ENCODE measurements around the gene CNTFR. TPM values are rescaled to one million over a fixed set of nuclear protein-coding genes. Genes with fewer than 3 reads are reported as not detected.

Gene CNTFR
- total RNA-seq, 1 experiment from 2014 or later: not detected

DNA sequence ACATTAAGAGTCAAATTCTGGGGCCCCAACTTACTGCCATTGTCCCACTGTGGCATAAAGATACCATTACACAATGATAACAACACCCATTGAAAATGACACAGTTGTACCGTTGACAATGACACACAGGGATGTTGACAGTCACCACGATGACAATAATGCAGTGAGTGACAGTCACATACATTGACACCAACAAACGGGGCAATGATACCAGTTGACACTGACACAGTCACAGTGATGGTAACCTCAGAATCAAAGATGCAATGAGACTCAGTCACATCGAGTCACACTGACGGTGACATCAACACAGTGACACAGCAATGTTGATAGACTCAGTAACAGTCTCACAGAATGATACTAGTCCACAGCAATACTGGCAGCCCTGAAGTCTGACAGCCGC is 16.9 kb downstream of the CNTFR start:
- DNase-seq (ENCODE audit: low spot score): no peak

DNA sequence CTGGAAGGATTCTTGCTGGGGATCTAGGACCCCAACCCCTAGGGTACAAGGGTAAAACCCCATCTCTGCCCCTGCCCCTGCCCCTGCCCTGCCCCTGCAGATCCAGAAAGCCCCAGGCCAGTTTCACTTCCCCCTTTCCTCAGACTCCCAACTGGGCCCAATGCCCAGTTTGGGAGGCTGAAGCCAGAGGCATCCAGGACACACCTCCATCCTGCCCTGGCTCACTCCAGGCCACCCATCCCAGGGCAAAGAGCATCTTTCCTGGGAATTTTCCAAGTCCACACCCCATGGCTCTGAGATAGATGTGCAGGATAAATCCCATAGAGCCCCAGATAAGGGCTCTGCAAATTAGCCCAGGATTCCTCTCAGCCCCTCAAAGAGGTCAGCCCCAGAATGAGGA is 17.4 kb downstream of the CNTFR start:
- no peak for DNase-seq (ENCODE audit: low spot score)

DNA sequence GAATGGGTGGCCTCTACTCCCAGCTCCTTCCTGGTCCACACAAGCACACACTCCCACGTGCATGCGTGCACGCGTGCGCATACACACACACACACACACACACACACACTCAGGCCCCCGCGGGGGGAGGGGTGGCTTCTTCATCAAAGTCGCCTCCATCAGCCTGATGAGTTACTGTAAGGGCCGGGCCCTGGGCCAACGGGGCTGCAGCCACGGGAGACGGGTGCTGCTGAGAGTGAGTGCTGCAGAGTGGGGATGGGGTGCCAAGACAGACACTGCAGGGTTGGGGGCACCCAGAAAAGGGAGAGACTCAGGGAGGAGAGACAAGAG is 18.1 kb downstream of the CNTFR start:
- no peak for DNase-seq (ENCODE audit: low spot score)

DNA sequence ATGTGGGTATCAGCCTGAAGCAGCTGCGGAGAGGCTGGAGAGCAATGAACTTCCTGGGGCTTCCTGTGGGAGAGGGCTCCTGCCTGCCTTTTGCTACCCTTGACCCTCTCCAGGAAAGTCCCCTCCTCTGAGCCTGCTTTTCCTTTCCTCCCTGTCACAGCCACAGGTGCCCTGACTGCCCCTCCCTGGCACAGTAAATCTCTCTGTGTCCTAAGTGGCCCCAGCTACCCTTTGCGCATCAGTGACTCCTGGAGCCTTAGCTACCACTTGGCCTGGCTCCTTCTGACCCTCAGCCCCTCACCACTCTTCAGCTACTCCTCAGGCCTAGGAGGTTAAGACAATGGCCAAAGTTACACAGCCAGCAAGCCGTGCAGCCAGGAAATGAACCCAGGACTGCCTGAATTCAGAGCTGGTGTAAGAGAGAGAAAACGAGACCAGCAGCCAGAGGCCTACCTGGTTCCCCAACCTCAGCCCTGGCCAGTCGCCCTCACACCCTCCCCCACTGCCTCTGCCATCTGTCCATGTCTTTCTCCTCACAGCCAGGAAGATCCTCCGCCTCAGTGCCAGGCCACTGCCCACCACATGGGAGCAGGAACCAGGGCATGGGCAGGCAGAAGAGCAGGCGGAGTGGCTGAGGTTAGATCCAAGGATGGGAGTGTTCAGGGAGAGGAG is 18.6 kb downstream of the CNTFR start:
- DNase-seq (ENCODE audit: low spot score): no peak

DNA sequence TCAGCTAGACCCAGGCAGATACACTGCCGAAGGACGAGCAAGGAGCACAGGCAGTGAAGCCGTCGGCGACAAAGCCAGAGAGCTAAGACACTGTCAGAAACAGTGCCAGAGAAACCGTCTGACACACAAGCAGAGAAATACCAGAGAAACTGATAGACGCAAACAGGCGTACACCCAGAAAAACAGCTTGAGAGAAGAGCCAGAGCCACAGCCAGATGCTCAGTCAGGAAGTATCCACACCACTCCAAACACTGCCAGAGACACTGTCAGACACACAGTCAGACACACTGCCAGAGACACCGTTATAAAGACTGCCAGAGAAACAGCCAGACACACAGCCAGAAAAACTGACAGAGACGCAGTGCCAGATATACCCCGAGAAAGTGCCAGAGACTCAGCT is 19.1 kb downstream of the CNTFR start:
- DNase-seq (ENCODE audit: low spot score): no peak

DNA sequence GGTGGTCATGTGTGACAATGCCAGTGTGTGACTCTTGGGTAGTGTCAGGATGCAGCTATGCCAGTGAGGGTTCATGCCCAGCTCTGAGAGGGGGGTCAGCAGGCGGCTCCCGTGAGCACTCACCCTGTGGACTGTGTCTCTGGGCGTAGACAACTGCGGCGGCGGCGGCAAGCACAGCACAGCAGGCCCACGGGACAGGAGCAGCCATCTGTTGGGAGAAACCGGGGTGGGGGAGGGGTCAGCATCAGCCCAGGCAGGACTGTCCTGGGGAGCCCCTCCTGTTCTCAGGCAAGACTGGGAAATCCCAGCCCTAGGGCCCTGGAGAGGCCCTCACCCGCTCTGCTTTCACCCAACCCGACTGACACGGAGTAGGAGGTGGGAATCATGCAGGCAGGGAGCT is 20.8 kb downstream of the CNTFR start:
- no peak for DNase-seq (ENCODE audit: low spot score)

DNA sequence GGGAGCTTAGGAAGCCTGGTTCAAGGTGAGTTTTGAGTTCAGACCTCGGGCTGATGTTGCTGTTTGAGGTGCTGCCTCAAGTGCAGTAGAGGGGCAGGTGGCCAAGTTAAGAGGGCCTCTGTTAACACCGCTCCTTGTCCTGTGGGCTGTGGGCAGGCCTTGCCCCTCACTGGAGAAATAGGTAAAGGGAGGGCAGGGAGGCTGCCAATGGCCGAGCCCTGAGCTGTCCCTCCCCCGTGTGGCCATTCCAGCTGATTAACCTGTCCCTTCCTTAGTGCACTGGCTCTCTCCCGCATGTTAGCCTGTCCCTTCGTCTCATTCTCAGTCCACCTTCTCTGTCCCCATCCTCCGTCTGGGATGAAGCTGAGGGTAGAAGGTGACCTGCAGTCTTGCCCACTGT is 21.4 kb downstream of the CNTFR start:
- no peak for DNase-seq (ENCODE audit: low spot score)

DNA sequence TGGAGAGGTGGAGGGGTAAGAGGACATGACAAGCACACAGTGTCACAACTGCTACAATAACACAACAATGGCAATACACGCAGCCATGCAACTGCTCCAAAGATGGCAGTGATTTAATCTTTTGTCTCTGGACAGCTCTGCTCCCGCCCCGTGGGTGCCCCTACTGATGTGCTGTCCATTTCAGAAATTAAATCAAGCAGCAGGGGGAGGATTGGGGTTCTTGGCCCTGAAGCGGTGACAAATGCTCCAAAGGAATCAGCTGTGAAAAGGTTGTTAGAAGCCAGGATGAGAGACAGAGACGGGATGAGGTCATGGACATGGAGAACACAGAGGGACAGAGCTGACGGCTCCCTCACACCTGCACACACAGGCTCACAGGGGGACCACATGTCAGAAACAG is 22.6 kb downstream of the CNTFR start:
- DNase-seq (ENCODE audit: low spot score): no peak

DNA sequence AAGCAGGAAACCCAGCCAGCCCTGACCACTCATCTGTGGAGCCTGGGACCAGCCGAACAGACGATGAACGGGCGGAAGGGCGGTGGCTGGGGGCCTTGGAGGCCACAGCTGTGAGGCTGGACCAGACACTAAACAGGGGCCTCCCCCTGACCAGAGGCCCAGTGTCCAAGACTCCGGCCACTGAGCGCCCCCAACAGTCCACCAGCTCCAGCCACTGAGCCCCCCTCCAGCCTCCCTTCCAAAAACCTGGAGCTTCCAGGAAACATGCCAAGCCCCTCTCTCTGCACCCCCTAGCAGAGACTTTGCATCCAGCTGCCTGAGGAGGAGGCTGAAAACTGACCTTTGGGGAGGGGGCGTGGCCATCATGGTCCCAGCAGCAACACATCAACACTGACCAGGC is 23.2 kb downstream of the CNTFR start:
- no peak for DNase-seq (ENCODE audit: low spot score)

DNA sequence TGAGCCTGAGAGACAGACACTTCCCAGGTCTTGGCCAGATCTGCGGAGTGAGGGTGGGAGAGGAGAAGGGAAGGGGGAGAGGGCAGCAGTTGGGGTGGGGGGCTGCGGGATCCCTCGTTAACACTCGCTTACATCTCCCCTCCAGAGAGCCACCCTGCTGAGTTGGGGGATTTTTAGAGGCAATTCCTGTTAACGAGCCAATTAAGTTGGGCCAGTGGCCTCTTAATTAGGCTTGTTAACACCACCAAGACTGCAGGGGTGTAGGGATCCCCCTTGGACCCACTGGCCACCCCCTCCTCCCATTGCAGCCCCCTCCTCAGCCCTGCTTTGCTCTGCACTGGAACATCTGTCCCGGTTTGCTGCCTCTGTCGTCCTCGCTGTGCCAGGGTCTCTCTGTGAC is 23.7 kb downstream of the CNTFR start:
- no peak for DNase-seq (ENCODE audit: low spot score)

DNA sequence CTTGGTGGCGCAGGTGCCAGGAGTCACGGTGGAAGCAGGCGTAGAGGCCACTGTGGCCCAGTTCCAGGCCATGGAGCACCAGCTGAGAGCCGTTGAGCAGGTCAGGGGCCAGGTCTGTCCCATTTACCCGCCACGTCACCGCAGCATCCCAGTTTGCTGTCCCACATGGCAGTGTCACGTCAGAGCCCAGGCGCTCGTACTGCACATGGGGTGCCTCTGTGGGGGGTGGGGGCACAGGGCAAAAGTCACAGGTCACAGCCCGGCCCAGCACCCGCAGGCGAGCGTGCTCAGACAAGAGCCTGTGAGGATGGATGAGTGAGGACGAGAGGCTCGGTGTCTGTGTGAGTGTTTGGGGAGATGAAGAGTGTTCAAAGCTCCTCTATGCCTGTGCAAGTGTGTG is 24.9 kb downstream of the CNTFR start:
- DNase-seq (ENCODE audit: low spot score): no peak

DNA sequence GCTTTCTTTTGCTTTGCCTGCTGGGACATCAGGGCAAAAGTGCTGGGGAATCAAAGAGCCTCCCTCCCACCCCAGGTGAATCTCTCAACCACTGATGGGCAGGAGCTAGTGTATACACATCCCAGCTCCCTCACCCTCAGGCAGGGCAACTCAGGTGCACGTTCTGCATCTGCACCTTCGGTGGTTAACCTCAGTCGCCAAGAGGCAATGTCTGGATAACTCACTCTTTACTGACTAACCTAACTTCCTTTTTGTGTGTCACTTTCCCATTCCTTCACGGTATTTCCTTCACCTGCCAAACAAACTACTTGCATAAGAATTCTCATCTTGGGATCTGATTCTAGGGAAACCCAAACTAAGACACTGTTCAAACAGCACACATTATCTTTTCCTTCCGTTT is 26.3 kb downstream of the CNTFR start:
- no peak for DNase-seq (ENCODE audit: low spot score)

DNA sequence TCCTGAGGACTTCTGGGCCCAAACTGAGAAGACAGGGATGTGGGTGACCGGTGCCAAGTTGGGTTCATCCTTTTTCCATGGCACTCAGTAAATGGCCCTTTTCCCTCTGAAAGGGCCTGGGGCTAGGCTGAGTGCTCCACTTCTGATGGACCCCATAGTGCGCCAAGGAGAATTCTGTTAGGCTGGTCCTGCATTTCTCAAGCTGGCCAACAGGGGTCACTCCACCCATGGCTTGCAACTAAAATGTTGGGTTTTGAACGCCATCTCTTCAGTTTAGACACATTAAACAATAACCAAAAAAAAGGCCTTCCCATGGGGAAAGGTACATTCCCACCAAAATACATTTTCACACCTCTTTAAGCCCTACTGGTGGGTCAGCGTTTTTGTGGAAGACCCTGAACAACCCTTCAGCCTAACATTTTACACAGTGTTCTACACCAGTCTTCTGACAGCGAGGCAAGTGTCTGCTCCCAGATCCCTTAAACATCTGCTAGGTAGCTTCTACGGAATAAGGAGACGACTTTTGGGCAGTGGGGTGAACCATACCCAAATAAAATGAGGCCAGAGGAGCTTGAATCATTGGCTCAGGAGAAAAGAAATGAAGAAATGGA is 27.3 kb downstream of the CNTFR start:
- DNase-seq (ENCODE audit: low spot score): no peak

DNA sequence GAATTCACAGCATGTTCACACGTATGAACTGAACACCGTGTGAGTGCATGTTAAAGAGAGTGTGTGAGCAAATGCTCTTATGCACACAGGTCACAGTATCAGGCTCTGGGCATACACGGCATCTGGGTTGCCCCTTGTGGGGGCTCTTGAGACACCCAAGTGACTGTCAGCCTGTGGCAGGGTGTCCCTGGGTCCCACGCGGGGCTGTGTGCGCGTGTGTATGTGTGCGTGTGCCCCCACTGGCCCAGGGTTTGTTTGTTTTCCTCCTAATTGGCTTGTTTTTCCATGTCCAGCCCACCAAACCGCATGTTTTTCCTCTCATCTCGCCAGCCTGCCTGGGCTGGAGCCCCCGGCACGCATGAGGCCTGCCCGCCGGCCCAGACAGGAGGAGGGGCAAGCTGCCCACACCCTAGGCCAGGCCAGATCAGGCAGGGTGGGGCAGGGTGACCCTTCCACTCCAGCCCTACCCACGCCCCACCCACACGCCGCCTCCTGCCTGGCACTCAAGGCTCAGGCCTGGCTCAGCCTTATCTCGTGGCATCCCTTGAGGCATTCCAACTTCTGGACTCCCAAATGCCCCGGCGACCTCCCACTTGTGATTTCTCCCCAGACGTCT is 28.8 kb downstream of the CNTFR start:
- no peak for DNase-seq (ENCODE audit: low spot score)

DNA sequence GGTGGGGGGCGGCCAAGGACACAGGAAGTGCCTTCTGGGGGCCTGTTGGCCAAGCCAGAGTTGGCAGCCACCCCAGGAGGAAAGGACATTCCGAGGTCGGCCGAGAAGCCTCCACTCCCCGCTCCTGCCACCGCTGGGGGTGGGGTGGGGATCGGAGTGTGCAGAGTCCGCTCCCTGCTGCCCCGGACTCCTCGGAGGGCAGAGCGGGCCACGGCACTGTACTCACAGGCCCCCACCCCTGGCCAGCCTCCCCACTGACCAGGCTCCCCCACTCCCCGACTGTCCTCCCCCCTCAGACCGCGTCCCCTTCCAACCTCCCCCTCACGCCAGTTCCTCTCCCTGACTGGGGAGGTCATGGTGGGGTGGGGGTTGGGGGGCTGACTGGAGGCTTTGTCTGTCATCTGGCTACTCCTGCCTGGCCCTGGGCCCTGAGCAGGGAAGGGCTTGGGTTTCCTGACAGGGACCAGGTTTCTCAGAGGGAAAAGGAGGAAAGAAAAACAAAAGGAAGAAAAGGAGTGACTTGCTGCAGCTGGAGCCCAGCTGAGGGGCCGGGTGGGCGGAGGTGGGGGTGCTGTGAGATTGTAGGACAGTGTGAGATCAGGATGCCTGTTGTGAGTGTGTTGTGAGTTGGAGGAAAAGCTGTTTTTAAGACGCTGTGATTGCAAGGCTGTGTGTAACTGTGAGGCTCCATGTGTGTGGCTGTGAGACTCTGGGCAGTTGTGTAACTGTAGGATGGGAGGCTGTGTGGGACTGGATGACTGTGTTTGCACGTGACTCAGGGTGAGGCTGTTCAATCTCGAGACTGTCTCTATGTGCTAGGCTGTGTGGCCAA is 29.7 kb downstream of the CNTFR start:
- no peak for DNase-seq (ENCODE audit: low spot score)

DNA sequence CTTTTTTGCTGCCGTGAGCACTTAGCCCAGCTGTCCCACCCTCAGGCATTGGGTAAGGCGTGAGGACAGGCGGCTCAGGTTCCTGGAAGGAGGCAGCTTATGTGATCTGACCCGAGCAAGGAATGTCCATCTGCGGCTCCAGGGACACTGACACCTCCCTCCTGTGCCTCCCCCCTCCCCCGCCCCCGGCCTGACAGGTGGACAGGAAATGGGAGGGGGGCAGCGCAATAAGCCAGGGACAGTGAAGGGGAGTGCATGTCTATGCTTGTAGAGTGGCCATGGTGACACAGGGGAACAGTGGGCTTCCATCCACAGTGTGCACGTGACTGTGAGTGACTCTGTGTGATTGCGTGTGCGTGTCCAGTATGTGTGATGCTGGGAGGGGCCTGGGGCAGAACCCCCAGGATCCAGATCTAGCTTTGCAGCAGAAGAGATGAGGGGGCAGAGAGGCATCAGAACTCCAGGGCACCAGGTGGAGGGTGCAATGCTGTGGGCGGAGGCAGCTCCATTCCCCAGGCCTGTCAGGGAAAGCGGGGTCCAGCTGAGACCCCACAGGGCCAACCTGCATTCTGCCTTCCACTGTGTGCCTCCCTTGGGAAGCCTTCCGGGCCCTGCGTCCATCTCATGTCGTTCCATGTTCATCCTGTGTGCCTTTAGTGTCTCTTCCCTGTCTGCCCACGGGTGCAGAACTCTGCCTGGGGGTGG is 30.5 kb downstream of the CNTFR start:
- no peak for DNase-seq (ENCODE audit: low spot score)

DNA sequence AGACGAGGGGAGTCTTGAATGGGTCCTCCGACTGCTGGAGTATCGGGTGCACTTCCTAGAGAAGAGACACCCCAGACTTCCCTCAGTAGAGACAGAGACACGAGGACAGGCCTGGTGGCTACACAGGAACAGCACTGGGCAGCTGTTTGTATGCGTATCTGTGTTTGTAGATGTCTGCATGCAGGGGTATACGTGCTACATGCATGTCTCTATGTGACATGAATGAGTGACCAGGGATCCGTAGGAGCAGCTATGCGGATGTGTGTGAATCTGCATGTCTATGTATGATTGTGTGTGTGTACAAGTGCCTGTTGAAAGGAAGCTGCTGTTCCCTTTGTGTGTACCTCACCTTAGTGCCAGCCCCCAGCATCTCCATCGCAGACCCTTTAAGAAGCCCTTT is 31.2 kb downstream of the CNTFR start:
- DNase-seq (ENCODE audit: low spot score): no peak

DNA sequence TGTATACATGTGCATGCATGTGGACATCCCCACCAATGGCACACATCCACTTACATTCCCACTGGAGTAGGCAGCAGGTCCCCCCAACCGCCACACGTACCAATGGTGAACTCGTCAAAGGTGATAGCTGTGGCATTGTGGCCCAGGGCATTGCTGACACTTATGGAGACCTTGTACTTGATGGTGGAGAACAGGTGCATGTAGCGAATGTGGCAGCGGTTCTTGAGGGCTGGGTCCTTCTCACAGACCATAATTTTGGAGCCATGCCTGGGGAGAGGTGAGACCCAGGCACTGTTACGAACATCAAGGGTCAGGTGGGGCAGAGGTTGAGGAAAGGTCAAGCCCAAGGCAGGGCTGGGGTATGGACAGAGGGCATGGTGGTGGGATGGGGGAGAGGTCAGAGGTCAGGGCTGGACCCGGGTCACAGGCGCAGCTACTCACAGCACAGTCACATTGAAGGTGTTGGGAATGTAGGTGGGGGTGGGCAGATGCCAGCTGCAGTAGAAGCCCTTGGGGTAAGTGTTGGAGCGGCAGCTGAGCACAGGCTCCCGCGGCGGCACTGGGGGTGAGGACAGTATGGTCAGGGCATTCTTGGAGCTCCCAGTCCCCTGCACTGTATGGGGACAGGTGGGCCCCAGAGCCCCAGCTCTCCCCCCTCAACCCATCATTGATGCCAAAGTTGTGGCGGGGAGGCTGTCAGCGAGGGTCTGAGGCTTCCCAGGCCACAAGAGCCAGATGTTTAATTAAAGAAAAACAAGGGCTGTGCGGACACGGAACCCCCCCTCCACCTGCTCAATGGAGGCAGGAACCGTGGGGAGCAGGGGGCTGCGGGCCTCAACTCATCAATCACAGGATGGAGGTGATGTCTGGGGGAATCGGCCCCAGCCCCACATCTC is 31.9 kb downstream of the CNTFR start:
- DNase-seq (ENCODE audit: low spot score): no peak

DNA sequence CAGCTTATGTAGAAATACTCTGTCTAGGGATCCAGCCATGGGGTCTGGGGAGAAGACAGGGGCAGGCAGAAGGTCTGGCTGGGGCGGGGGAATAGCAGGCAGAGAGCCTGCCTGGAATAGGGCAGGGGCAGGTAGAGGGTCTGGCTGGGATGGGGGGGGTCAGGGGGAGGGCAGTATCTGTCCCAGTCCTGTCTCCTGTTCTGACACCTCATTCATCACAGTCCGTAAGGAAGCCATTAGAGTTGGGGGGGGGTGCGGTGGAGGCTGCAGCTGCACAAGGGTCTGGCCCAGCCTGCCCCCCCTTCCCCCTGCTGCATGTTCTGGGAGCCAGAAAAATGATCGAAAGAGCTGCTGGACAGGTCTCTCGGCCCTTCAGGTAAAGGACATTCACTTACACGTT is 32.6 kb downstream of the CNTFR start:
- no peak for DNase-seq (ENCODE audit: low spot score)

DNA sequence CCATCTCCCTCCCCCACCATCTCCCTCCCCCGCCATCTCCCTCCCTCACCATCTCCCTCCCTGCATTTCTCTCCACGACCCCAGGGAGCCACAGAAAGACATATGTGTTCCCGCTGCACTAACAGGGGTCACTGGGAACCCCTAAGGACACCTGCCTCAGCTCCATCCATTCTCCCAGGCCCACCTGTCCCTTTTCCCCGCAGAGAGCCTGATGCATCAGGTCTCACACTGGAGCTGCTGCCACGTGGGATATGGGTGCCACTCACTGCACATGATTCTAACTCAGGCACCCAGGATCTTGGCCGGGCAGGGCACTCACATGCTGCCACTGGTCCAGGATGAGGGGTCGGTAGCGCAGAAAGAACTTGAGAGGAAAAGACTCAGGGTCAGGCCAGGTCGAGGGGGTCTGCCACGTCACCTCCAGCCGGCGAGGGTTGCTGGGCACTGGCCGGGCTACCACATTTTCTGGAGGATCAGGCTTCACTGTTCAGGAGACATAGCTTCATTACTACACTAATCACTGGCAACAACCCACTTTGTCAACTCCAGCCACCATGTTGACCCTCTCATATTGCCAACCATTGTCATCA is 33.5 kb downstream of the CNTFR start:
- no peak for DNase-seq (ENCODE audit: low spot score)

DNA sequence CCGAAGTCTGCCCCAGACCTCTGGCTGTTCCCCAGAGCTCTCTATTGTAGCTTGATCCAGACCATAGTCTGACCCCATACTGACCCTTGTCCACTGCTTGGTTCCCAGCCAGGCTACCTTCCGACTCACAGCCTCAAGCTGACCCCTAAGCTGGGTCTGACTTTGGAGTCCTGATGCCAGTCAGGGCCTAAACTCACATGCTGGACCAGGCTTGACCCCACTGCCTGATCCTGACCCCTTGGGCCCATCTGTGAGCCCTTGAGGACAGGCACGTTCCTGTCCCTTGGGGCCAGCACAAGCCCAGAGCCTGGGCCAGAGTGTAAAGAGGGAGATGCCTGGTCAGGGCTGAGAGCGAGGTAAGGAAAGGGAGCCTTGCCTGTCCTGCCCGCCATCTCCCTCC is 34.0 kb downstream of the CNTFR start:
- DNase-seq (ENCODE audit: low spot score): no peak

Measured in HT-29 (cell line).